K562 (cell line): ENCODE results near the gene MYO1E. TPM values are rescaled to one million over a fixed set of nuclear protein-coding genes. Genes with fewer than 3 reads are reported as not detected.

Experiments used
- ATAC-seq: fragments of 200-7000 bp; cut with Tn5 transposase; 3 replicates; pipeline ENCODE4 v1.9.1; 2020; ENCODE audit warnings: moderate library complexity
- BruUV-seq: library from RNA; stranded (reverse); fragments of 400-500 nt; replicated peaks from 2 replicates; lab custom pipeline; 2021; lab: Mats Ljungman, UMichigan
- CTCF ChIA-PET: fragments of 300-600 bp; formaldehyde crosslinking; extraction: SDS; loops from one replicate; lab custom pipeline; 2021; ENCODE audit warnings: low intra/inter-chr PET ratio; lab: Yijun Ruan, JAX
- POLR2A ChIA-PET: fragments of 300-600, 350-650 bp; sonication (Branson Sonifier 250); formaldehyde crosslinking; extraction: SDS; loops from one replicate; lab custom pipeline; 2021; ENCODE audit warnings: antibody characterized with exemption, inconsistent platforms; lab: Yijun Ruan, JAX
- DNase-seq, 4 experiments: peaks; one replicate each; pipeline versions ENCODE4 v3.0.0 to v3.0.0-alpha.2; 2011 to 2018; ENCODE audit warnings: low spot score in 3 of 4, mixed read lengths in 3 of 4; ENCODE audit errors: extremely low read depth in 1 of 4
- FAIRE-seq: peaks from 2 replicates; lab custom pipeline; 2011; peaks lifted over from hg19 to GRCh38; lab: Jason Lieb, UNC
- H2AFZ ChIP-seq: 2 replicates; pipeline ENCODE4 v1.6.0; 2011; ENCODE audit warnings: low read depth, low read length, control low read depth, inconsistent platforms
- H3K27ac ChIP-seq: fragments of 200-600 bp; 3 replicates; pipeline ENCODE4 v1.8.0; 2011; ENCODE audit warnings: low read depth, mild to moderate bottlenecking, control low read depth, inconsistent platforms, low read length, moderate library complexity, mixed read lengths; ENCODE audit errors: extremely low read depth
- H3K27me3 ChIP-seq, 2 experiments: fragments of 300-600 bp in 1 of 2; 2 replicates in 1 of 2; 3 replicates in 1 of 2; pipeline versions ENCODE4 v1.6.0 to v1.8.0; 2011; ENCODE audit warnings: inconsistent platforms in 2 of 2, low read length in 2 of 2, mild to moderate bottlenecking in 1 of 2, mixed read lengths in 1 of 2, moderate library complexity in 1 of 2; ENCODE audit not compliant: control insufficient read depth in 2 of 2, insufficient read depth in 2 of 2
- H3K36me3 ChIP-seq: fragments of 300-600 bp; 3 replicates; pipeline ENCODE4 v1.8.0; 2011; ENCODE audit warnings: mild to moderate bottlenecking, low read length, inconsistent platforms; ENCODE audit not compliant: control insufficient read depth, insufficient read depth
- H3K4me1 ChIP-seq, 2 experiments: fragments of 200-600 bp in 1 of 2; replicated peaks in 1 of 2; 2 replicates in 1 of 2; 3 replicates in 1 of 2; pipeline versions ENCODE4 v1.5.1 to v1.8.0; 2011; ENCODE audit warnings: inconsistent platforms in 2 of 2, low read length in 2 of 2, mild to moderate bottlenecking in 1 of 2, mixed read lengths in 1 of 2, moderate library complexity in 1 of 2; ENCODE audit not compliant: control insufficient read depth in 2 of 2, insufficient read depth in 2 of 2
- H3K4me2 ChIP-seq: 2 replicates; pipeline ENCODE4 v1.6.1; 2011; ENCODE audit warnings: low read length, control low read depth, inconsistent platforms, mixed read lengths; ENCODE audit not compliant: insufficient read depth
- H3K4me3 ChIP-seq: fragments of 200-600 bp; sonication (generic), shearing (Covaris generic); 2 replicates; pipeline ENCODE4 v1.5.1; 2016; ENCODE audit warnings: control low read depth, inconsistent platforms
- H3K79me2 ChIP-seq: fragments of 200-600 bp; 3 replicates; pipeline ENCODE4 v1.8.0; 2011; ENCODE audit warnings: low read length, inconsistent platforms; ENCODE audit not compliant: control insufficient read depth, insufficient read depth
- H3K9ac ChIP-seq, 2 experiments: 2 replicates each; pipeline versions ENCODE4 v1.6.0 to v1.6.1; 2011; ENCODE audit warnings: low read depth in 2 of 2, low read length in 2 of 2, control low read depth in 1 of 2, inconsistent platforms in 1 of 2, mild to moderate bottlenecking in 1 of 2, mixed read lengths in 1 of 2; ENCODE audit not compliant: insufficient read depth in 1 of 2
- H3K9me1 ChIP-seq: one replicate; pipeline ENCODE4 v1.6.0; 2011; ENCODE audit warnings: inconsistent platforms, mild to moderate bottlenecking, low read length, moderate library complexity; ENCODE audit not compliant: control insufficient read depth, insufficient read depth
- H3K9me3 ChIP-seq: replicated peaks from 2 replicates; pipeline ENCODE4 v1.5.1; 2011; ENCODE audit warnings: low read depth, low read length, inconsistent platforms; ENCODE audit not compliant: control insufficient read depth, insufficient read depth
- H4K20me1 ChIP-seq: replicated peaks from 2 replicates; pipeline ENCODE4 v1.6.1; 2011; ENCODE audit warnings: low read length, inconsistent platforms, mixed read lengths; ENCODE audit not compliant: control insufficient read depth, insufficient read depth
- CSDE1 ChIP-seq, 2 experiments: fragments of 450-650 bp; IDR thresholded peaks; 2 replicates each; pipeline ENCODE4 v1.6.1; 2016; ENCODE audit warnings: mild to moderate bottlenecking in 1 of 2
- HMG20A ChIP-seq: fragments of 450-650 bp; formaldehyde crosslinking; conservative IDR thresholded peaks from 2 replicates; pipeline ENCODE4 v1.4.0; 2020; ENCODE audit warnings: mild to moderate bottlenecking, mixed read lengths
- POLR2A ChIP-seq: fragments of 450-650 bp; conservative IDR thresholded peaks from 2 replicates; pipeline ENCODE4 v1.6.1; 2016
- SMARCC2 ChIP-seq: fragments of 450-650 bp; IDR thresholded peaks from 2 replicates; pipeline ENCODE4 v1.6.1; 2017; ENCODE audit warnings: antibody characterized with exemption, moderate library complexity, mild to moderate bottlenecking, low read depth
- ZNF165 ChIP-seq: fragments of 250-450 bp; sonication (Bioruptor Pico); IDR thresholded peaks from 2 replicates; pipeline ENCODE4 v1.4.0; 2020; ENCODE audit warnings: borderline replicate concordance
- WGBS: fragments of 100-300 bp; shearing (Covaris generic); methylation state at CpG from one replicate; pipeline ENCODE4 v1.1.6; 2016; ENCODE audit warnings: low coverage, mixed read lengths; ENCODE audit not compliant: insufficient coverage; ENCODE audit errors: missing lambda C conversion rate; 5-methylcytosine and 5-hydroxymethylcytosine counted together
- in situ Hi-C: fragments of 300-500 bp; cut with MboI; formaldehyde crosslinking; loops from 4 replicates; pipeline ENCODE4 v1.15.0; 2018; ENCODE audit warnings: inconsistent platforms, mixed read lengths
- intact Hi-C: fragments of 100-400 bp; cut with micrococcal nuclease; formaldehyde crosslinking; loops from 2 replicates; pipeline ENCODE4 v1.14.2; 2022
- polyA plus RNA-seq, 8 experiments: library from polyadenylated mRNA; depleted of rRNA in 4 of 8; stranded (reverse) in 5 of 8; unstranded in 3 of 8; fragments of >200 nt; fragmentation: Nextera tagmentation in 2 of 8; fragmentation: Illumina TruSeq in 1 of 8; extraction: Ambion mirVana in 2 of 8; extraction: Trizol in 1 of 8; gene quantifications; 2 replicates each; pipeline versions ENCODE4 v1.2.1 to v1.2.3, GENCODE V29; 2011 to 2014; ENCODE audit warnings: inconsistent platforms in 1 of 8, missing spikeins in 1 of 8
- total RNA-seq, 7 experiments: library from RNA; depleted of rRNA in 6 of 7; stranded (reverse); fragments of >200 nt in 6 of 7; fragmentation: Illumina TruSeq in 2 of 7; extraction: Trizol in 2 of 7; gene quantifications; 2 replicates each; pipeline versions ENCODE4 v1.2.1 to v1.2.3, GENCODE V29; 2011 to 2021; ENCODE audit warnings: low replicate concordance in 1 of 7
- TF ChIP-seq, protein P1 (sequence below): fragments of 250-450 bp; sonication (Bioruptor Pico); IDR thresholded peaks from 2 replicates; pipeline ENCODE4 v1.9.0; 2021; ENCODE audit warnings: mild to moderate bottlenecking, inconsistent platforms

MYO1E gene
- total and polyA plus RNA-seq, 9 of the 15 experiments (the other 6 are each of a cell fraction or from before 2014, with no cell fraction given), result under 0.01 to 0.44 (median 0.01) TPM; not detected in 6

DNA sequence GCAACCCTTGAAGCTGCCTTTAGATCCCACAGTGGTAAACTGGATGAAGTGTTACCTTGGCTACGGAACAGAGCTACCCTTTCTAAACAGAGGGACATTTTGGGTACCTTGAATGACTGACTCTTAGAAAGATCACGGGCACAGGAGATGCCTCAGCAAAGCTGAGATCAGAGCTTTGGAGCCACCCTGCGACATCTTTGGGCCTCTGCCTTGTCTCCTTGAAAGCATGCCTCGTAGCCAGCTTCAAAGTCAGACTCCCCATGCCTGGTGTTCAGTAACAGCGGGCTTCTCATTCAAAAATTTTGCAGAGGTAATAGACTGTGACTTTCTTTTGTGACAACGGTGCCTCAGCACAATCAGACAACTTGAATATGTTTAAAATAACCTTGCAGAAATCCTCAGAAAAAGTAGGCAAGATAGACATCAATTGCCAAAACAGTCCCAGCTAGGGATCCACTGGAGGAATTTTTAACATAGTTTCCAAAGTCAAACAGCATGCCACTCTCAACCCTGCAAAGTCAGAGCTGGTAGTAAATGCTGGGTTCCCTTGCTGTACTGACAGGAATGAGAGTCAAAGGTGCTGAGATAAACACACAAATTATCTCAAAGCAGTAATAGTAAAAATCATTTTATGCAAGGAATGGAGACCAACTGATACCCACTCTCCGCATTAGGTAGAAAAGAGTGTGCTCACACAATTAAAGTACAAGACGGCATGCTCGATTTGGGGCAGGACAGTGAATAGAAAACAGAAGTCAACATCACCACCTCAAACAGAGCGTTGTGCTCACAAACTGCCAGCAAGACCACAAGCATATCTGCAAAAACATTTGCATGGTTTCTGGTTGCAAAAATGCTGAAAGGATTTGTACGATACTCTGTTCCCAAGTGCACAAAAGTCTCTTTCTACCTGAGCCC is 82.1 kb downstream of the MYO1E start:
- intact Hi-C loops (no loop called here), in situ Hi-C loops (no loop called here)
- TF ChIP-seq, protein P1, sequence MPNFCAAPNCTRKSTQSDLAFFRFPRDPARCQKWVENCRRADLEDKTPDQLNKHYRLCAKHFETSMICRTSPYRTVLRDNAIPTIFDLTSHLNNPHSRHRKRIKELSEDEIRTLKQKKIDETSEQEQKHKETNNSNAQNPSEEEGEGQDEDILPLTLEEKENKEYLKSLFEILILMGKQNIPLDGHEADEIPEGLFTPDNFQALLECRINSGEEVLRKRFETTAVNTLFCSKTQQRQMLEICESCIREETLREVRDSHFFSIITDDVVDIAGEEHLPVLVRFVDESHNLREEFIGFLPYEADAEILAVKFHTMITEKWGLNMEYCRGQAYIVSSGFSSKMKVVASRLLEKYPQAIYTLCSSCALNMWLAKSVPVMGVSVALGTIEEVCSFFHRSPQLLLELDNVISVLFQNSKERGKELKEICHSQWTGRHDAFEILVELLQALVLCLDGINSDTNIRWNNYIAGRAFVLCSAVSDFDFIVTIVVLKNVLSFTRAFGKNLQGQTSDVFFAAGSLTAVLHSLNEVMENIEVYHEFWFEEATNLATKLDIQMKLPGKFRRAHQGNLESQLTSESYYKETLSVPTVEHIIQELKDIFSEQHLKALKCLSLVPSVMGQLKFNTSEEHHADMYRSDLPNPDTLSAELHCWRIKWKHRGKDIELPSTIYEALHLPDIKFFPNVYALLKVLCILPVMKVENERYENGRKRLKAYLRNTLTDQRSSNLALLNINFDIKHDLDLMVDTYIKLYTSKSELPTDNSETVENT (CRISPR knock-in tag), result no peak
- TF ChIP-seq ZNF165, result no peak
- no peak for TF ChIP-seq SMARCC2
- no peak for TF ChIP-seq CSDE1 (IDR thresholded peaks at IDR 0.05)
- TF ChIP-seq POLR2A, result no peak
- no peak for TF ChIP-seq HMG20A (CRISPR knock-in tag)
- no peak for FAIRE-seq
- ChIA-PET POLR2A (interaction anchor here (0.9 kb wide), 1 partner anchor 69 kb away, joined by 3 read pairs; no protein-coding TSS in a partner anchor), CTCF (no interaction called here)
- H3K9me1 ChIP-seq, result no peaks in the 10 kb centered on the region
- H2AFZ ChIP-seq, result no peak overlapping the region
- no peaks in the 10 kb centered on the region for H4K20me1 ChIP-seq
- no peak overlapping the region for H3K27ac ChIP-seq
- no peak overlapping the region for H3K9ac ChIP-seq
- H3K4me1 ChIP-seq, result no peaks in the 10 kb centered on the region
- H3K4me3 ChIP-seq, result no peak overlapping the region
- no peak for DNase-seq
- ATAC-seq, result no peak
- no TSS peak for BruUV-seq
- no peaks in the 10 kb centered on the region for H3K79me2 ChIP-seq
- peaks cover 24 to 39% of the 10 kb centered on the region in 2 experiments; a peak in 4 of 5 replicates for H3K27me3 ChIP-seq
- H3K9me3 ChIP-seq, result no peaks in the 10 kb centered on the region
- 1% methylated on average over 10 of the region's 11 CpGs for WGBS
- H3K36me3 ChIP-seq, result no peaks in the 10 kb centered on the region
- H3K4me2 ChIP-seq, result no peak overlapping the region
